Measurements from ENCODE around the gene SRD5A2. TPM values are rescaled to one million over a fixed set of nuclear protein-coding genes. Genes with fewer than 3 reads are reported as not detected.
A peak's percentile ranks its signal among the peaks of the same experiment; 100 is the strongest.

The SRD5A2 gene
- total RNA-seq, 1 donor = 0.09 TPM

DNA sequence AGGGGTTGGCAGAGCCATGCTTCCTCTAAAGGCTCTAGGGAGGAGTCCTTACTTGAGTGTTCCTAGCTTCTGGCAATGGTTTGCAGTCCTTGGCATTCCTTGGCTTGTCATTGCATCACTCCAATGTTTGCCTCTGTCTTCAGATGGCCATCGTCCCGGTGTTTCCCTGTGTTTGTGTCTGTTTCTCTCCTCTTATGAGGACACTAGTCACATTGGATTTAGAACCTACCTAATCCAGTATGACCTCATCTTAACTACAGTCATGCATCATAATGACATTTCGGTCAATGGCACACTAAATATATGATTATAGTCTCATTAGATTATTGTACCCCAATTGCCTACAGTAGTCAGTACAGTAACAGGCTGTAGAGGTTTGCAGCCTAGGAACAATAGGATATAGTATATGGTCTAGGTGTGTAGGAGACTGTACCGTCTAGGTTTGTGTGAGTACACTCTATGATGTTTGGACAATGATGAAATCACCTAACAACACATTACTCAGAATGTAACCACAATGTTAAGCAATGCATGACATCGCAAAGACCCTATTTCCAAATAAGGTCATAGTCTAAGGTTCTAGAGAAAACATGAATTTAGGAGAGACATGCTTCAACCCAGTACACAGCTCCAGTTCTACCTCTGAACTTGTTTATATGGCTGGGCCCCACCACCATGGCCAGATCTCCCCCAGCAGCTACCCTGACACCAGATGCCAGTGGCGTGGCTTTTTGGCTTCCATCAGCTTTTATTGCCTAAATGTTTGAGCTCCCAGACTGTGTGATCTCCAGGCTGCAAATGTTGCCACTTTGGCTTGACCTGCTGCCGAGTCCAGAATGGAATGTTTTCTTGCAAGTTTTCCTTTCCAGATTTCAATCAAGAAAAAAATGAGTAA, 22.1 kb downstream of the SRD5A2 start:
- TF ChIP-seq, protein P1, sequence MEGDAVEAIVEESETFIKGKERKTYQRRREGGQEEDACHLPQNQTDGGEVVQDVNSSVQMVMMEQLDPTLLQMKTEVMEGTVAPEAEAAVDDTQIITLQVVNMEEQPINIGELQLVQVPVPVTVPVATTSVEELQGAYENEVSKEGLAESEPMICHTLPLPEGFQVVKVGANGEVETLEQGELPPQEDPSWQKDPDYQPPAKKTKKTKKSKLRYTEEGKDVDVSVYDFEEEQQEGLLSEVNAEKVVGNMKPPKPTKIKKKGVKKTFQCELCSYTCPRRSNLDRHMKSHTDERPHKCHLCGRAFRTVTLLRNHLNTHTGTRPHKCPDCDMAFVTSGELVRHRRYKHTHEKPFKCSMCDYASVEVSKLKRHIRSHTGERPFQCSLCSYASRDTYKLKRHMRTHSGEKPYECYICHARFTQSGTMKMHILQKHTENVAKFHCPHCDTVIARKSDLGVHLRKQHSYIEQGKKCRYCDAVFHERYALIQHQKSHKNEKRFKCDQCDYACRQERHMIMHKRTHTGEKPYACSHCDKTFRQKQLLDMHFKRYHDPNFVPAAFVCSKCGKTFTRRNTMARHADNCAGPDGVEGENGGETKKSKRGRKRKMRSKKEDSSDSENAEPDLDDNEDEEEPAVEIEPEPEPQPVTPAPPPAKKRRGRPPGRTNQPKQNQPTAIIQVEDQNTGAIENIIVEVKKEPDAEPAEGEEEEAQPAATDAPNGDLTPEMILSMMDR (IDR thresholded peaks at IDR 0.05; ENCODE audit: insufficient read depth, low read length) = no peak
- H3K4me3 ChIP-seq (ENCODE audit: low read depth, low read length) = no peak overlapping the region
- peak; percentile 39 for DNase-seq (ENCODE audit: low read depth)

DNA sequence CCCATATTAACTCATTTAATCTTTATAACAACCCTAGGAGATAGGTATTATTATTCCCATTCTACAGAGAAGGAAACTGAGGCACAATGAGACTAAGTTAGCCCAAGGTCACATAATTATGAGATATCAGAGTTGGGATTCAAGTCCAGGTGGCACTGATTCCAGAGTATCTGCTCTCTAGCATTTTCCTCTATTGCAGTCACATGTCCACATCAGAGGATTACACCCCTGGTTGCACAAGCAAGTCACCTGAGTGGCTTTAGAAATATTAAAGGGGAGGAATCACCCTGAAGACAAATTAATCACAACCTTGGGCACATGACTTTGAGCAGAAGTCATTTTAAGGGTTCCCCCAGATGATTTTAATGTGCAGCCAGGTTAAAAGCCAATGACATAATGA, 23.8 kb downstream of the SRD5A2 start:
- no peak overlapping the region for H3K4me3 ChIP-seq (ENCODE audit: low read depth, low read length)
- TF ChIP-seq, protein P1 (IDR thresholded peaks at IDR 0.05; ENCODE audit: insufficient read depth, low read length) = no peak
- no peak for DNase-seq (ENCODE audit: low read depth)

DNA sequence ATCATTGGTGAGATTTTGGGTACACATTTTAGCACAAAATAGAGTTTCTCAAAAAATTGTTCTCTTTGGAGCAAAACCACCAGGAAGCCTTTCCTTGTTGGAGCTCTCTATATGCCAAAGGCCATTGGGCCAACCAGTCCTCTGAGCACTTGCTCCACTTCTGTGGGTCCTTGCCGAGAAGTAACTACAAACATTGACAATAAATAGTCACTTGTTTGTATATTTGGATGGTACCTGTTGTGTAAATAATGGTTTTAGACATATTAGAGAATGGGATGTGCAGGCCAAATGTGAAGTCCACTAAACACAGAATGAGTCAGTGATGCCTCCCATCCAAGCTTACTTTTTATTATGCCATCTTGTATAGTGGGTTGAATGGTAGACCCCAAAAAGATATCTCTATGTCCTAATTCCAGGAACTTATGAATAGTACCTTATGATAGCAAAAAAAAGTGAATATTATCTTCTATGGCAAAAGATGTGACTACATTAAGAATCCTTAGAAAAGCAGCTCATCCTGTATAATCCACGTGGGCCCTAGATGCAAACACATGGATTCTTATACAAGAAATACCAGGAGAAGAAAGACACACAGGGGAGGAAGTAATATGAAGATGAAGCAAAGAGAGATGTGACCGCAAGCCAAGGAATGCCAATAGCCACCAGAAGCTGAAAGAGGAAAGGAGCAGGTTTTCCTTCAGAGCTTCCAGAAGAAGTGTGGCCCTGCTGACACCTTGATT, 24.6 kb downstream of the SRD5A2 start:
- H3K4me3 ChIP-seq (ENCODE audit: low read depth, low read length) = no peak overlapping the region
- TF ChIP-seq, protein P1 (IDR thresholded peaks at IDR 0.05; ENCODE audit: insufficient read depth, low read length) = no peak

DNA sequence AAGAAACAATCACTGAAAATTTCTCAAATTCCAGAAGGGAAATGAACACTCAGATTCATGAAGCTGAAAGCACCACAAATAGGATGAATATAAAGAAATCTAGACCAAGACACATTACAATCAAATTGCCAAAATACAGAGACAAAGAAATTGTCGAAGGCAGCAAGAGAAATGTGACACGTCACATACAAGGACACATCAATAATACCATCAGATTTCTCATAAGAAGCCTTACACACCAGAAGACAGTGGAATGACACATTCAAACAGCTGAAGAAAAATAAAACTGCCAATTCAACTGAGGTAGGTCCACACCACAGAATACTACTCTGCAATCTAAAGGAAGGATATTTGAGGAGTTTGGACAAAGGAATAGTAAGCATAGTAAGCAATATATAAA, 27.4 kb downstream of the SRD5A2 start:
- H3K4me3 ChIP-seq (ENCODE audit: low read depth, low read length) = no peak overlapping the region
- no peak for DNase-seq (ENCODE audit: low read depth)
- TF ChIP-seq, protein P1 (IDR thresholded peaks at IDR 0.05; ENCODE audit: insufficient read depth, low read length) = no peak

More for the DNA sequence above, 24.6 kb downstream of the SRD5A2 start:
- DNase-seq (ENCODE audit: low read depth) = no peak

DNA sequence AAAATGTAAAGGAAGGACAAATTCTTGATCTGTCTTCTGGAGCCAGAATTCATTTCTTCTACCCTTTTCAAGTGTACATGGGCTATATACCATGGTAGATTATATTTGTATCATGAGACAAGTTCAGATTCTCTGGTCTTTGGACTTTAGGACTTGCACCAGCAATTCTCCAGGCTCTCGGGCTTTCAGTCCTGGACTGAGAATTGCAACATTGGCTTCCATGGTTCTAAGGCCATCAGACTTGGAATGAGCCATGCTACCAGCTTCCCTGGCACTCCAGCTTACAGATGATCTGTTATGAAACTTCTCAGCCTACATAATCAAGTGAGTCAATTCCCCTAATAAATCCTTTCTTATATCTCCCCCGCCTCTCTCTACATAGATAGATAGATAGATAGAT, 33.3 kb downstream of the SRD5A2 start:
- no peak overlapping the region for H3K4me3 ChIP-seq (ENCODE audit: low read depth, low read length)
- no peak for DNase-seq (ENCODE audit: low read depth)
- TF ChIP-seq, protein P1 (IDR thresholded peaks at IDR 0.05; ENCODE audit: insufficient read depth, low read length) = no peak

DNA sequence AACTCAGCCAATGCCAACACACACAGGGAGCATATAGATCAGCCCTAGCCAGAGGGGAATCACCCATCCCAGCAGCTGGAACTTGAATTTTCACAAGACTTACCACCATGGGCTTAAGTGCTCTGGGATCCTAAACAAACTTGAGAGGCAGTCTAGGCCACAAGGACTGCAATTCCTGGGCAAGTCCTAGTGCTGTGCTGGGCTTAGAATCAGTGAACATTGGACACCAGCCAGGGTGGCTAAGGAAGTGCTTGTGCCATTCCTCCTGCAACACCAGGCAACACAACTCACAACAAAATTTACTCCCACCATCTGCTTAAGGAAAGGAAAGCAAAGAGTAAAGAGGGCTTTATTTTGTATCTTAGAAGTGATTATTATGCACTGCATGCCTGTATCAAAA, 38.9 kb downstream of the SRD5A2 start:
- TF ChIP-seq, protein P1 (IDR thresholded peaks at IDR 0.05; ENCODE audit: insufficient read depth, low read length) = no peak
- DNase-seq (ENCODE audit: low read depth) = no peak
- no peak overlapping the region for H3K4me3 ChIP-seq (ENCODE audit: low read depth, low read length)
